BLaER1 treated with 17β-estradiol and CSF1 and Interleukin-3, amounts not matched to agents 10 nM and 100 nM (cell line): ENCODE measurements around the gene CELSR1.

ENCODE experiments used
- H3K27ac ChIP-seq, 11 experiments: shearing (Covaris generic); formaldehyde crosslinking; 2 replicates each; pipeline ENCODE4 v1.8.1; 2022
- H3K27me3 ChIP-seq, 11 experiments: shearing (Covaris generic); formaldehyde crosslinking; 2 replicates each; pipeline ENCODE4 v1.8.1; 2022
- H3K36me3 ChIP-seq, 11 experiments: shearing (Covaris generic); formaldehyde crosslinking; 2 replicates each; pipeline ENCODE4 v1.8.1; 2022
- H3K4me1 ChIP-seq, 10 experiments: shearing (Covaris generic); formaldehyde crosslinking; 2 replicates each; pipeline ENCODE4 v1.8.1; 2022
- H3K4me2 ChIP-seq, 11 experiments: shearing (Covaris generic); formaldehyde crosslinking; 2 replicates each; pipeline ENCODE4 v1.8.1; 2022
- H3K4me3 ChIP-seq, 10 experiments: shearing (Covaris generic); formaldehyde crosslinking; 2 replicates each; pipeline ENCODE4 v1.8.1; 2022
- H3K9ac ChIP-seq, 11 experiments: shearing (Covaris generic); formaldehyde crosslinking; 2 replicates each; pipeline ENCODE4 v1.8.1; 2022
- H3K9me3 ChIP-seq, 11 experiments: shearing (Covaris generic); formaldehyde crosslinking; replicated peaks in 1 of 11; 2 replicates each; pipeline ENCODE4 v1.8.1; 2022
- H4K20me1 ChIP-seq, 11 experiments: shearing (Covaris generic); formaldehyde crosslinking; 2 replicates each; pipeline ENCODE4 v1.8.1; 2022
- Cebpa-rat ChIP-seq, 11 experiments: shearing (Covaris generic); IDR thresholded peaks; 2 replicates each; pipeline ENCODE4 v1.8.1; 2022

CELSR1 gene

GRCh38 chr22:46458525-46458924 is 78.9 kb downstream of the CELSR1 start:
- Histone ChIP-seq H4K20me1 (peaks cover 0 to 15% (median 0%) of the 10 kb centered on the region in 11 experiments; a peak in 5 of 22 replicates), H3K4me2 (peak overlapping the region; percentile 66 to 93 (median 86)), H3K4me3 (no peak overlapping the region), H3K27me3 (peaks cover 0 to 49% (median 6%) of the 10 kb centered on the region in 11 experiments; a peak in 11 of 22 replicates), H3K27ac (peak overlapping the region in 2 of 11 experiments; percentile 37 to 51; a peak in 3 of 22 replicates), H3K4me1 (peaks cover 42 to 98% (median 81%) of the 10 kb centered on the region in 10 experiments), H3K9ac (peak overlapping the region in 3 of 11 experiments; percentile 14 to 20 (median 16); a peak in 1 of 22 replicates), H3K36me3 (peaks cover 0 to 10% (median 0%) of the 10 kb centered on the region in 11 experiments; a peak in 3 of 22 replicates), H3K9me3 (no peaks in the 10 kb centered on the region)
- no peak for TF ChIP-seq Cebpa-rat (IDR thresholded peaks at IDR 0.05)

- peaks cover 0 to 7% (median 0%) of the 10 kb centered on the region in 11 experiments; a peak in 1 of 22 replicates for H3K36me3 ChIP-seq
- peak overlapping the region in 4 of 11 experiments; percentile 2 to 53 (median 17); a peak in 3 of 22 replicates for H3K9ac ChIP-seq
- H3K9me3 ChIP-seq = no peaks in the 10 kb centered on the region
- no peak for TF ChIP-seq Cebpa-rat (IDR thresholded peaks at IDR 0.05)
- H3K4me3 ChIP-seq = peak overlapping the region in 1 of 10 experiments; percentile 45; a peak in 1 of 20 replicates
- peaks cover 42 to 98% (median 80%) of the 10 kb centered on the region in 10 experiments for H3K4me1 ChIP-seq
- peak overlapping the region; percentile 66 to 93 (median 86) for H3K4me2 ChIP-seq
- H4K20me1 ChIP-seq = peaks cover 0 to 16% (median 0%) of the 10 kb centered on the region in 11 experiments; a peak in 5 of 22 replicates
- H3K27ac ChIP-seq = peak overlapping the region in 2 of 11 experiments; percentile 17 to 51; a peak in 2 of 22 replicates
- peaks cover 0 to 57% (median 6%) of the 10 kb centered on the region in 11 experiments; a peak in 11 of 22 replicates for H3K27me3 ChIP-seq
These were observed 79.6 kb downstream of the CELSR1 start for GRCh38 chr22:46457502-46458488.

- peak overlapping the region in 1 of 11 experiments; percentile 51; a peak in 1 of 22 replicates for H3K27ac ChIP-seq
- H3K36me3 ChIP-seq = peaks cover 0 to 2% (median 0%) of the 10 kb centered on the region in 11 experiments; a peak in 1 of 22 replicates
- H3K27me3 ChIP-seq = peaks cover 0 to 57% (median 6%) of the 10 kb centered on the region in 11 experiments; a peak in 11 of 22 replicates
- peak overlapping the region in 1 of 11 experiments; percentile 53; a peak in 1 of 22 replicates for H3K9ac ChIP-seq
- peak overlapping the region; percentile 66 to 93 (median 86); a peak in 20 of 22 replicates for H3K4me2 ChIP-seq
- TF ChIP-seq Cebpa-rat (IDR thresholded peaks at IDR 0.05) = no peak
- H4K20me1 ChIP-seq = peaks cover 0 to 24% (median 0%) of the 10 kb centered on the region in 11 experiments; a peak in 5 of 22 replicates
- no peak overlapping the region for H3K4me3 ChIP-seq
- H3K9me3 ChIP-seq = no peaks in the 10 kb centered on the region
- peaks cover 32 to 99% (median 82%) of the 10 kb centered on the region in 10 experiments for H3K4me1 ChIP-seq
These were observed 80.6 kb downstream of the CELSR1 start for GRCh38 chr22:46456818-46457163.

- Histone ChIP-seq H3K27me3 (peaks cover 0 to 54% (median 6%) of the 10 kb centered on the region in 11 experiments; a peak in 11 of 22 replicates), H4K20me1 (peaks cover 0 to 30% (median 0%) of the 10 kb centered on the region in 11 experiments; a peak in 6 of 22 replicates), H3K36me3 (no peaks in the 10 kb centered on the region), H3K4me2 (peak overlapping the region in 6 of 11 experiments; percentile 13 to 93 (median 80); a peak in 9 of 22 replicates), H3K4me1 (peaks cover 31 to 94% (median 76%) of the 10 kb centered on the region in 10 experiments), H3K9me3 (no peaks in the 10 kb centered on the region), H3K9ac (no peak overlapping the region), H3K4me3 (no peak overlapping the region), H3K27ac (no peak overlapping the region)
- no peak for TF ChIP-seq Cebpa-rat (IDR thresholded peaks at IDR 0.05)
These were observed 82.0 kb downstream of the CELSR1 start for GRCh38 chr22:46455446-46455845.

GRCh38 chr22:46454504-46455269 is 82.7 kb downstream of the CELSR1 start:
- no peak overlapping the region for H3K9ac ChIP-seq
- H3K4me2 ChIP-seq = peak overlapping the region in 8 of 11 experiments; percentile 33 to 93 (median 62); a peak in 15 of 22 replicates
- H3K4me1 ChIP-seq = peaks cover 30 to 94% (median 69%) of the 10 kb centered on the region in 10 experiments
- no peaks in the 10 kb centered on the region for H3K36me3 ChIP-seq
- H3K9me3 ChIP-seq = no peaks in the 10 kb centered on the region
- H3K4me3 ChIP-seq = no peak overlapping the region
- no peak overlapping the region for H3K27ac ChIP-seq
- no peak for TF ChIP-seq Cebpa-rat (IDR thresholded peaks at IDR 0.05)
- H4K20me1 ChIP-seq = peaks cover 0 to 31% (median 0%) of the 10 kb centered on the region in 11 experiments; a peak in 6 of 22 replicates
- H3K27me3 ChIP-seq = peaks cover 0 to 52% (median 6%) of the 10 kb centered on the region in 11 experiments; a peak in 11 of 22 replicates

GRCh38 chr22:46453829-46454503 is 83.5 kb downstream of the CELSR1 start:
- H3K4me3 ChIP-seq = no peak overlapping the region
- peaks cover 0 to 44% (median 6%) of the 10 kb centered on the region in 11 experiments; a peak in 11 of 22 replicates for H3K27me3 ChIP-seq
- H4K20me1 ChIP-seq = peaks cover 0 to 31% (median 0%) of the 10 kb centered on the region in 11 experiments; a peak in 6 of 22 replicates
- TF ChIP-seq Cebpa-rat (IDR thresholded peaks at IDR 0.05) = no peak
- peaks cover 22 to 94% (median 61%) of the 10 kb centered on the region in 10 experiments for H3K4me1 ChIP-seq
- no peaks in the 10 kb centered on the region; a peak in 2 of 22 replicates for H3K9me3 ChIP-seq
- H3K36me3 ChIP-seq = no peaks in the 10 kb centered on the region
- H3K4me2 ChIP-seq = peak overlapping the region in 8 of 11 experiments; percentile 33 to 93 (median 62); a peak in 15 of 22 replicates
- H3K27ac ChIP-seq = no peak overlapping the region
- no peak overlapping the region for H3K9ac ChIP-seq

- Histone ChIP-seq H3K4me1 (peaks cover 15 to 89% (median 56%) of the 10 kb centered on the region in 10 experiments), H4K20me1 (peaks cover 0 to 31% (median 0%) of the 10 kb centered on the region in 11 experiments; a peak in 6 of 22 replicates), H3K9ac (no peak overlapping the region), H3K36me3 (no peaks in the 10 kb centered on the region), H3K4me2 (peak overlapping the region in 8 of 11 experiments; percentile 16 to 93 (median 62); a peak in 15 of 22 replicates), H3K9me3 (no peaks in the 10 kb centered on the region; a peak in 2 of 22 replicates), H3K27me3 (peaks cover 0 to 43% (median 6%) of the 10 kb centered on the region in 11 experiments; a peak in 11 of 22 replicates), H3K27ac (no peak overlapping the region), H3K4me3 (no peak overlapping the region)
- TF ChIP-seq Cebpa-rat (IDR thresholded peaks at IDR 0.05) = no peak
These were observed 84.2 kb downstream of the CELSR1 start for GRCh38 chr22:46453006-46453828.
